Activated T-helper 1 cell treated with anti-CD3 and anti-CD28 coated beads, Interleukin-2, amount 50 U/mL, for 16 hours (primary cell): ENCODE data around the gene ICOS.
"Not testable (repeated sequence)": the region's sequence is repeated elsewhere in the genome, so short reads cannot be mapped to it uniquely, and the experiment has no call there.

Source experiments
- DNase-seq, 2 donors: peaks; one replicate each; pipeline ENCODE4 v3.0.0-alpha.2; 2020; ENCODE audit warnings: low read depth in 1 of 2, low spot score in 1 of 2

The ICOS gene

GRCh38 chr2:203916756-203917155 lies 19.8 kb upstream of the ICOS start:
- DNase-seq = no peak

GRCh38 chr2:203918264-203918663 lies 18.3 kb upstream of the ICOS start:
- no peak for DNase-seq

- DNase-seq = no peak
Measured at GRCh38 chr2:203918839-203919238, 17.7 kb upstream of the ICOS start.

GRCh38 chr2:203925512-203926158 lies 10.9 kb upstream of the ICOS start:
- no peak for DNase-seq

GRCh38 chr2:203928849-203929248 lies 7.7 kb upstream of the ICOS start:
- no peak for DNase-seq

- not testable (repeated sequence) for DNase-seq
Measured at GRCh38 chr2:203931262-203931661, 5.3 kb upstream of the ICOS start.

GRCh38 chr2:203934041-203934492 lies 2.5 kb upstream of the ICOS start:
- DNase-seq = no peak

GRCh38 chr2:203934711-203935438 lies 1.7 kb upstream of the ICOS start:
- DNase-seq = no peak

GRCh38 chr2:203935568-203935967 lies 995 bp upstream of the ICOS start:
- no peak for DNase-seq

- DNase-seq = no peak
Measured at GRCh38 chr2:203936949-203937348, 386 bp downstream of the ICOS start.

GRCh38 chr2:203937788-203938187 lies 1.2 kb downstream of the ICOS start:
- no peak for DNase-seq

GRCh38 chr2:203940039-203940438 lies 3.5 kb downstream of the ICOS start:
- no peak for DNase-seq

GRCh38 chr2:203943493-203944382 lies 7.2 kb downstream of the ICOS start:
- DNase-seq = not testable (repeated sequence)

GRCh38 chr2:203948733-203949132 lies 12.2 kb downstream of the ICOS start:
- DNase-seq = no peak

GRCh38 chr2:203949228-203949627 lies 12.7 kb downstream of the ICOS start:
- DNase-seq = no peak

GRCh38 chr2:203951366-203951902 lies 14.9 kb downstream of the ICOS start:
- peak in 1 of 2 donors; percentile 39 for DNase-seq

GRCh38 chr2:203959265-203959664 lies 22.7 kb downstream of the ICOS start:
- DNase-seq = no peak

- DNase-seq = no peak
Measured at GRCh38 chr2:203959672-203960071, 23.1 kb downstream of the ICOS start.

- DNase-seq = no peak
Measured at GRCh38 chr2:203960811-203961210, 24.2 kb downstream of the ICOS start.

GRCh38 chr2:203965190-203965589 lies 28.6 kb downstream of the ICOS start:
- DNase-seq = not testable (repeated sequence)

- DNase-seq = no peak
Measured at GRCh38 chr2:203971251-203971650, 34.7 kb downstream of the ICOS start.
